SK-N-SH treated with all-trans-retinoic acid at 6 μM for 48 hours (cell line): ENCODE results near the gene AHCY.

ENCODE experiments used
- PPARA ChIP-seq: fragments of 250-450 bp; sonication (Bioruptor Pico); IDR thresholded peaks from 2 replicates; pipeline ENCODE4 v1.5.0; 2020; ENCODE audit warnings: mild to moderate bottlenecking, borderline replicate concordance
- TCF4 ChIP-seq: fragments of 250-450 bp; sonication (Bioruptor Pico); IDR thresholded peaks from 2 replicates; pipeline ENCODE4 v1.8.0; 2021; ENCODE audit warnings: mild to moderate bottlenecking, moderate library complexity, borderline replicate concordance
- ZFP30 ChIP-seq: fragments of 450-650 bp; formaldehyde crosslinking; IDR thresholded peaks from 2 replicates; pipeline ENCODE4 v1.5.0; 2022; ENCODE audit warnings: mild to moderate bottlenecking, moderate library complexity
- ZNF565 ChIP-seq: fragments of 450-650 bp; formaldehyde crosslinking; conservative IDR thresholded peaks from 2 replicates; pipeline ENCODE4 v1.5.0; 2020; ENCODE audit warnings: low read depth, mild to moderate bottlenecking, moderate library complexity
- TF ChIP-seq, protein P1 (sequence below): fragments of 250-450 bp; sonication (Bioruptor Pico); IDR thresholded peaks from 2 replicates; pipeline ENCODE4 v1.5.1; 2021; ENCODE audit warnings: mild to moderate bottlenecking, moderate library complexity
- TF ChIP-seq, protein P2 (sequence below): fragments of 250-450 bp; sonication (Bioruptor Pico); IDR thresholded peaks from 2 replicates; pipeline ENCODE4 v1.8.0; 2020; ENCODE audit warnings: mild to moderate bottlenecking, moderate library complexity, borderline replicate concordance

GRCh38 chr20:34328928-34329677, 25.9 kb upstream of the AHCY start:
- TF ChIP-seq ZFP30 (CRISPR knock-in tag) (no peak), TCF4 (CRISPR knock-in tag) (no peak), PPARA (CRISPR knock-in tag) (no peak), ZNF565 (CRISPR knock-in tag) (no peak)
- TF ChIP-seq, protein P1, sequence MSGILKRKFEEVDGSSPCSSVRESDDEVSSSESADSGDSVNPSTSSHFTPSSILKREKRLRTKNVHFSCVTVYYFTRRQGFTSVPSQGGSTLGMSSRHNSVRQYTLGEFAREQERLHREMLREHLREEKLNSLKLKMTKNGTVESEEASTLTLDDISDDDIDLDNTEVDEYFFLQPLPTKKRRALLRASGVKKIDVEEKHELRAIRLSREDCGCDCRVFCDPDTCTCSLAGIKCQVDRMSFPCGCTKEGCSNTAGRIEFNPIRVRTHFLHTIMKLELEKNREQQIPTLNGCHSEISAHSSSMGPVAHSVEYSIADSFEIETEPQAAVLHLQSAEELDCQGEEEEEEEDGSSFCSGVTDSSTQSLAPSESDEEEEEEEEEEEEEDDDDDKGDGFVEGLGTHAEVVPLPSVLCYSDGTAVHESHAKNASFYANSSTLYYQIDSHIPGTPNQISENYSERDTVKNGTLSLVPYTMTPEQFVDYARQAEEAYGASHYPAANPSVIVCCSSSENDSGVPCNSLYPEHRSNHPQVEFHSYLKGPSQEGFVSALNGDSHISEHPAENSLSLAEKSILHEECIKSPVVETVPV (CRISPR knock-in tag), result no peak
- TF ChIP-seq, protein P2, sequence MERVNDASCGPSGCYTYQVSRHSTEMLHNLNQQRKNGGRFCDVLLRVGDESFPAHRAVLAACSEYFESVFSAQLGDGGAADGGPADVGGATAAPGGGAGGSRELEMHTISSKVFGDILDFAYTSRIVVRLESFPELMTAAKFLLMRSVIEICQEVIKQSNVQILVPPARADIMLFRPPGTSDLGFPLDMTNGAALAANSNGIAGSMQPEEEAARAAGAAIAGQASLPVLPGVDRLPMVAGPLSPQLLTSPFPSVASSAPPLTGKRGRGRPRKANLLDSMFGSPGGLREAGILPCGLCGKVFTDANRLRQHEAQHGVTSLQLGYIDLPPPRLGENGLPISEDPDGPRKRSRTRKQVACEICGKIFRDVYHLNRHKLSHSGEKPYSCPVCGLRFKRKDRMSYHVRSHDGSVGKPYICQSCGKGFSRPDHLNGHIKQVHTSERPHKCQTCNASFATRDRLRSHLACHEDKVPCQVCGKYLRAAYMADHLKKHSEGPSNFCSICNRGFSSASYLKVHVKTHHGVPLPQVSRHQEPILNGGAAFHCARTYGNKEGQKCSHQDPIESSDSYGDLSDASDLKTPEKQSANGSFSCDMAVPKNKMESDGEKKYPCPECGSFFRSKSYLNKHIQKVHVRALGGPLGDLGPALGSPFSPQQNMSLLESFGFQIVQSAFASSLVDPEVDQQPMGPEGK, result no peak
